GM19395 (cell line): ENCODE measurements around the gene TMPRSS11B.
"Not testable (repeated sequence)": the region's sequence is repeated elsewhere in the genome, so short reads cannot be mapped to it uniquely, and the experiment has no call there.

Source experiments
- ATAC-seq: cut with Tn5 transposase; IDR thresholded peaks from one replicate; pipeline ENCODE4 v1.9.1; 2021; ENCODE audit warnings: mild to moderate bottlenecking, moderate library complexity; ENCODE audit not compliant: unreplicated experiment

TMPRSS11B gene

DNA sequence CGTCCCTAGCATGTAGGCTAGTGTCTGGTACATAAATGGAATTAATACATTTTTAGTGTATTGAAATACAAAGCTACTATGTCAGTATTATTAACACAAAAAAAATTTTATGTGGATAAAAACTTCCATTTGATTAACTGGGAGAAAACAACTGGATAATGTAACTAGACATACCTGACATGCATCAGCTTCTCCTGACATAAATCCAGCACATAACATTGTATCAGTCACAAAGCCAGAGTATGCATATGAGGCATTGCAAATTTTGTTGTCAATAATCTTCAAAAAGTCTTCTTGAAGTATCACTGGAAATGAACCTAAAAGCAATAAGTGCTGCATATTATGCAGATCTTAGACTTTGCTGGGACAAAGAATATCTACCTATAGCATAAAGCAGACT, 16.9 kb downstream of the TMPRSS11B start:
- no peak for ATAC-seq

DNA sequence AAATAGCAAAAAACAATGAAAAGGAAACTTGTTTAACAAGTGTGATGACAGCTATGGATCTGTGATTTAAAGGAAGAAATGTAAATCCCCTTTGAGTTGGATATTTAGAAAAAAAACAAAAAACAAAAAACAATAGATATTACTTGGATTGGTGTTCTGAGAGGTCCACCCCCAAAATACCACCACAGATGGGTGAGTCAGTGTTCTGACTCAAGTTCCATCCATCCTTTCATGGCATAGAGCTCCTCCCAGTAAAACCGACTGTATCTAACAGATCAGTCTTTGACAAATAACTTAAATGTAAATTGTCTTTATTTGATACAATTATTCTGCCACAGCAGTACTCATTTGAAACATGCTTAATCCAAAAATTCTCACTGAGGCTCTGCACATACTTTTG, 27.4 kb downstream of the TMPRSS11B start:
- ATAC-seq: no peak

DNA sequence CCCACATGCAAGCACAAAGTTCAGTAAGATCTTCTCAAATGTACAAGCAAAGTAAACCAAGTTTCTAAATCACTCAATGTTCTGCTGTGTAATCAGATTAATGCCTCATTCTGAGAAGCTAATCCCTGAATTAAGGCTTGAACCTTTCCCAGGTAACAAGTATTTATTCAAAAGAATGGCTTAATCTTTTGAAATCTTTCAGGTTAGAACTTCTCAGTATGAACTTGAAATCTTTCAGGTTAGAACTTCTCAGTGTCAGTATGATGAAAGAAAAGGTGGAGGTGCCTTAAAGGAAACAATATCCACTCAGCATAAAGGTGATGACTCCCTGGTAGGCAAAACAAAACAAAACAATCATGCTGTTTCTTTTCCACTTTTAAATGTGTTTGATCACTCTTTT, 29.0 kb downstream of the TMPRSS11B start:
- no peak for ATAC-seq

DNA sequence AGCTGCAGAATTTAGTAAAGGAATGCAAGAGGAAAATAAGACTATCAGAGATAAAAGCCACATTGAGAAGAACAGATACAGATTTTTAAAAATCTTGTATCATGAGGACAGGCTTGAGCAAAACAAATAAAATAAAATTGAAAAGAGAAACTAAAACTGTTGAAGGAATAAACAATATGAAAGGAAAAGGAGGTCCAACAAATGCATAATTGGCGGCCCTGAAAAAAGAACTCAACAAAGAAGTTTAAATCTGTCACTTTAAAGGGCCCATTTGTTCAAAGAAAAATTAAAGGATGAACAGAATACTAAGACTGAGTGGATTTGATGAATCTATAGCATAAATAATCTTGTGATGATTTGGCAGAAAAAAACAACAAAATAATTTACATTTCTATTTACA, 36.5 kb downstream of the TMPRSS11B start:
- no peak for ATAC-seq

DNA sequence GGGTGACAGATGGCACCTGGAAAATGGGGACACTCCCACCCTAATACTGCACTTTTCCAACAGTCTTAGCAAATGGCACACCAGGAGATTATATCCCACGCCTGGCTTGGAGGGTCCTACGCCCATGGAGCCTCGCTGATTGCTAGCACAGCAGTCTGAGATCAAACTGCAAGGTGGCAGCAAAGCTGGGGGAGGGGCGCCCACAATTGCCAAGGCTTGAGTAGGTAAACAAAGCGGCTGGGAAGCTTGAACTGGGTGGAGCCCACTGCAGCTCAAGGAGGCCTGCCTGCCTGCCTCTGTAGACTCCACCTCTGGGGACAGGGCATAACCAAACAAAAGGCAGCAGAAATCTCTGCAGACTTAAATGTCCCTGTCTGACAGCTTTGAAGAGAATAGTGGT, 51.2 kb downstream of the TMPRSS11B start:
- not testable (repeated sequence) for ATAC-seq

DNA sequence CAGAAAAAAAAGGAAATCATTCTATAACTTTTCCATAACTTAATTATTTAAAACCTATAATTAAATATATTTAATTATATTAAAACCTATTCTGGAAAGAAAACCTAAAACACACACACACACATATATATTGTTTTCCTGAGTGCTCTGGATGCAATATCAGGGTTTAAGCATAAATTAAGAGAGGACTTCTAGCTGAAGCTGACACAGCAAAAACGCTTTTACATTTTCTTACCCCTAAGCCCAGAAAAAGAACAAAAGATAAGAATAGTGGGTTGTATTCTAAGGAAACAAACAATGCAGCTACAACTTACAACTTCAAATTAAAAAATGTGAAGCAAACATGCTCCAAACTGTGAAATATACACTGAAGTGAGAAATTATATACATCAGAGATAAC, 52.3 kb downstream of the TMPRSS11B start:
- ATAC-seq: no peak

DNA sequence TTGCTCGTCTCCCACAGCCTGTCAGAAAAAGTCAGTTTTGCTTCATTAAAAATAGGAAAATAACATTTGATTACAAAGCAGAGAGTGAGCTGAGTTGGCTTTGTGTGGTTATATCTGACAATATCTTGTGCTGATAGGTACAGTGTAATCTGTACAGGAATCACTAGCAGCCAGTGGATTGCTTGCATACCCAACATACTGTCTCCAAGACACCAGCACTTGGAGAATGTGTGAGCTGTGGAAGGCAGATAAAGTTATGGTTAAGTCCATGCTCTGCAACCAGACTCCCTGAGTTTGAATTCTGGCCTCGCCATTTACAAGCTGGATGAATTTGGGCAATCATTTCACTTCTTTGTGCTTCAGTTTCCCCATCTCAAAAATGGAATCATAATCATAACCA, 58.3 kb downstream of the TMPRSS11B start:
- ATAC-seq: no peak

DNA sequence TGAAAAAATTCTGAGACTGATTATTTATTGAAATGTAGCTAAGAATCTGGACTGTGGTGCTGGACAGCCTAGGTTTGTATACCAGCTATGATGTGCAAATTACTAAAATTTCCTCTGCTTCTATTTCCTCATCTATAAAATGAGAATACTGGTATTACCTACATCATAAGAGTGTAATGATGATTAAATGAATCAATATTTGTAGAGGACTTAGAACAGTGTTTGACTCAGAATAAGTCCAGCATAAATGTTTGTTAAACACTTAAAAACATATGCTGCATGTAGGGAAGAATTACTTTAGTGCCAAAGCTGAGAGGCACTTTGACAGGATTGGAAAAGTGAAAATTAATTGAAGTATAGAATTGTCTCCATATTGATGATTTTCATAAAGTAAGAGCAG, 60.6 kb downstream of the TMPRSS11B start:
- ATAC-seq: no peak

DNA sequence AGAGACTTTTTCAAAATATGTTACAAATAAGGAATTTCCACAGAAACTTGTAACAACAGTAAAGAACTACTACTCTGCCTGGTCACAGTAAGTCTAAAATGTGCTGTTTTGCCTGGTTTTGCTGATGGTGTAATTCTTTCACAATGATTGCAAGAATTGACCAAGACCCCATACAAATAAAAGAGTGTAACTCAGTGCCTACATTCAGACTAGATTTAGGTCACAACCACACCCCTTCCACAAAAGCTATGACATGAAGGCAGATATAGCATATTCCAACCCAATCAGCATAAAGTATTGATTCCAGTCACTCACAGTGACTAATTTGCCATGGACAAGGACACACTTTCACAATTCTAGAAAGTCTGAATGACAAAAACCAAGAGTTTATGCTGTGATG, 62.1 kb downstream of the TMPRSS11B start:
- ATAC-seq: no peak

DNA sequence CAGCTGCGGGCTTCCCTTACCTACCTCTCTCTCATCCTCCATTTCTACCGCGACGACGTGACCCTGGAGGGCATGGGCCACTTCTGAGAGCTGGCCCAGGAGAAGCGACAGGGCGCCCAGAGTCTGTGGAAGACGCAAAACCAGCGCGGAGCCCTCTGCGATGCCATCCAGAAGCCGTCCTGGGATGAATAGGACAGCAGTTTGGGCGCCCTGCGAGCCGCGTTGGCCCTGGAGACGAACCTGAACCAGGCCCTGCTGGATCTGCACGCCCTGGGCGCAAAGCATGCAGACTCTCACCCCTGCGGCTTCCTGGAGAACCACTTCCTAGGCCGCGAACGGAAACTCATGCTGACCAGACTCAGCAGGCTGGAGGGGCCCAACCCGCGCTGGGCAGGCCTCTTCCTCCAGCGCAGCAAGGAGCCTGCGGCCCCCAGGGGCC, 63.1 kb downstream of the TMPRSS11B start:
- no peak for ATAC-seq

DNA sequence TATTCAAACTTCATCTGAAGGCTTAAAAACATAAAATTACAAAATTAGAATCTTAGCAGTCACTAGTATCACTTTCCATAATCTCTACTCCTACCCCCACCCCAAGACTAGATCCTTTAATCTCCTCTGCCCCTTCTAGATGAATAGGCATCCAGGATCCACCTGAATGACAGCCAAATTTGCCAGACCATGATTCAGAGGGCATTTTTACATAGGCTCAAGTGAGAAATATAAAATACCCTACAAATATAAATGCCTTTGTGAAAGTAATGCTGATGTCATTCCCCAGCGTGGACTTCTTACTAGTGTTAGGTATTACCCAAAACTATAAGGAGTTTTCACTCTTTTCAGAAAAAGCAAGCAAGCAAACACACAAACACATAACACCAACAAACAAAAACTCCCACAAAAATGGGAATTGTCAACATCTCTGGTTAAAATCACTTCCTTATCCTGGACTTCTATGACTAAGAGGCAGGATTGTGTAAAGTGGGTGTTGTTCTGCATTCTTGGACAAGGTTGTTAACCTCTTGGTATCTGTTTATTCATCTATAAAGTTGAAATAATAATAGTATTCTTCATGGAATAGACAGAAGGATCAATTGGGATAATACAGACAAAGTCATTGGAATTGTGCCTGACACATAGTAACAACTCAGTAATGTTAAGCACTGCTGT, 64.5 kb downstream of the TMPRSS11B start:
- ATAC-seq: no peak

DNA sequence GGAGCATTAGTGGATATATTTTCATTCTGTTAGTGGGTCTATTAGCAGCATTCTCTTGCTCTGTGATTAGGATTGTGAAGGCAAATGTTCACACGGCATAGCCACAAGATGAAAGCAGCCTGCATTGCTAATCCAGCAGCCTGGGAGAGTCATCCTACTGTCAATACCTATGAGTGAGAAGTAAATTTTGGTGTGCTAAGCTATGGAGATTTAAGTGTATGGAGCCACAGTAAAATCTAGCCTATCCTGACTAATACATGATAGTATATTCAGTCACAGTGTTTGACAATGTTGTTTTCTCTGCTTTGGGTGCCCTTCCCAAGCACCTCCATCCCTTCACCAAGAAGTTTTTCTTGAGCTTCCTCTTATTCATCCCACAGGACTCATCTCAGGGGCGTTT, 68.6 kb downstream of the TMPRSS11B start:
- ATAC-seq: no peak
